NB4 (cell line): ENCODE results near the gene PLAGL2.

ENCODE experiments used
- DNase-seq: peaks from one replicate; pipeline ENCODE4 v3.0.0; 2010; ENCODE audit warnings: low read depth
- H3K4me3 ChIP-seq: one replicate; pipeline ENCODE4 v1.5.1; 2011; ENCODE audit warnings: mild to moderate bottlenecking, low read depth, low read length, moderate library complexity
- CTCF ChIP-seq: IDR thresholded peaks from one replicate; pipeline ENCODE4 v1.5.1; 2012; ENCODE audit warnings: low read depth, low read length
- MAX ChIP-seq: IDR thresholded peaks from 2 replicates; pipeline ENCODE4 v1.6.1; 2011; ENCODE audit warnings: low read depth, low read length
- POLR2A ChIP-seq: IDR thresholded peaks from 2 replicates; pipeline ENCODE4 v1.6.1; 2011; ENCODE audit warnings: mild to moderate bottlenecking; ENCODE audit not compliant: insufficient read length; ENCODE audit errors: extremely low read depth

The PLAGL2 gene

GRCh38 chr20:32142991-32143390 is 64.6 kb downstream of the PLAGL2 start:
- TF ChIP-seq POLR2A (no peak), MAX (no peak), CTCF (no peak)
- DNase-seq = no peak
- no peak overlapping the region for H3K4me3 ChIP-seq
